GM23338 (cell line): Measurements from ENCODE around the gene WARS2. TPM values are rescaled to one million over a fixed set of nuclear protein-coding genes. Genes with fewer than 3 reads are reported as not detected.
A peak's percentile ranks its signal among the peaks of the same experiment; 100 is the strongest.

Source experiments
- ATAC-seq: fragments of 200-7000 bp; cut with Tn5 transposase; 3 replicates; pipeline ENCODE4 v1.9.1; 2020
- DNase-seq: peaks from one replicate; pipeline ENCODE4 v3.0.0-alpha.2; 2015; ENCODE audit warnings: low spot score
- H2AFZ ChIP-seq: fragments of 200-600 bp; sonication (generic); 2 replicates; pipeline ENCODE4 v1.8.0; 2016; ENCODE audit warnings: antibody characterized with exemption, mild to moderate bottlenecking, moderate library complexity
- H3F3A ChIP-seq: fragments of 200-600 bp; sonication (generic); replicated peaks from 2 replicates; pipeline ENCODE4 v1.8.0; 2017; ENCODE audit warnings: antibody characterized with exemption, mixed run types, low read depth
- H3K27ac ChIP-seq: fragments of 200-600 bp; sonication (generic); 2 replicates; pipeline ENCODE4 v1.6.1; 2016; ENCODE audit warnings: low read depth
- H3K27me3 ChIP-seq: fragments of 200-600 bp; sonication (generic); 2 replicates; pipeline ENCODE4 v1.8.0; 2016; ENCODE audit warnings: mild to moderate bottlenecking, mixed run types, moderate library complexity; ENCODE audit not compliant: insufficient read depth
- H3K36me3 ChIP-seq: fragments of 200-600 bp; sonication (generic); 2 replicates; pipeline ENCODE4 v1.8.0; 2016; ENCODE audit warnings: mild to moderate bottlenecking; ENCODE audit not compliant: insufficient read depth
- H3K4me1 ChIP-seq: fragments of 200-600 bp; sonication (generic); 2 replicates; pipeline ENCODE4 v1.8.0; 2016; ENCODE audit warnings: mild to moderate bottlenecking, moderate library complexity; ENCODE audit not compliant: insufficient read depth
- H3K4me2 ChIP-seq: fragments of 200-600 bp; sonication (generic); 2 replicates; pipeline ENCODE4 v1.7.1; 2017; ENCODE audit warnings: mixed run types
- H3K4me3 ChIP-seq: fragments of 200-600 bp; sonication (generic); 2 replicates; pipeline ENCODE4 v1.6.1; 2016; ENCODE audit warnings: mixed run types
- H3K79me2 ChIP-seq: fragments of 200-600 bp; sonication (generic); replicated peaks from 2 replicates; pipeline ENCODE4 v1.8.0; 2017; ENCODE audit warnings: mild to moderate bottlenecking; ENCODE audit not compliant: insufficient read depth
- H3K9me2 ChIP-seq: fragments of 200-600 bp; sonication (generic); 2 replicates; pipeline ENCODE4 v1.8.0; 2017; ENCODE audit not compliant: insufficient read depth
- H4K20me1 ChIP-seq: fragments of 200-600 bp; sonication (generic); replicated peaks from 2 replicates; pipeline ENCODE4 v1.8.0; 2017; ENCODE audit warnings: mild to moderate bottlenecking; ENCODE audit not compliant: insufficient read depth
- H3K27ac Mint-ChIP-seq: 2 replicates; pipeline ENCODE4 v1.8.0; 2020; ENCODE audit warnings: inconsistent platforms, mild to moderate bottlenecking, moderate library complexity, mixed read lengths
- H3K27me3 Mint-ChIP-seq: 3 replicates; pipeline ENCODE4 v1.8.0; 2022; ENCODE audit warnings: low read depth, mild to moderate bottlenecking, moderate library complexity, mixed read lengths, inconsistent platforms; ENCODE audit not compliant: insufficient read depth, poor library complexity
- H3K36me3 Mint-ChIP-seq: 3 replicates; pipeline ENCODE4 v1.8.0; 2021; ENCODE audit warnings: low read depth, mild to moderate bottlenecking, inconsistent platforms, moderate library complexity, mixed read lengths
- H3K4me1 Mint-ChIP-seq: 3 replicates; pipeline ENCODE4 v1.8.0; 2020; ENCODE audit warnings: mild to moderate bottlenecking, inconsistent platforms, mixed read lengths
- H3K4me3 Mint-ChIP-seq: 3 replicates; pipeline ENCODE4 v1.8.0; 2021; ENCODE audit warnings: moderate library complexity, mild to moderate bottlenecking, inconsistent platforms, mixed read lengths
- H3K9me3 Mint-ChIP-seq: 3 replicates; pipeline ENCODE4 v1.8.0; 2020; ENCODE audit warnings: moderate library complexity, mild to moderate bottlenecking, inconsistent platforms, mixed read lengths
- CREB1 ChIP-seq: fragments of 250-450 bp; sonication (Bioruptor Pico); IDR thresholded peaks from 2 replicates; pipeline ENCODE4 v1.5.0; 2020; ENCODE audit warnings: low read depth, mild to moderate bottlenecking, moderate library complexity
- EZH2 ChIP-seq: fragments of 200-600 bp; sonication (generic); IDR thresholded peaks from one replicate; pipeline ENCODE4 v1.8.0; 2017; ENCODE audit warnings: antibody characterized with exemption, mild to moderate bottlenecking, low read depth; ENCODE audit not compliant: unreplicated experiment
- EZH2phosphoT487 ChIP-seq: fragments of 200-600 bp; sonication (generic); IDR thresholded peaks from one replicate; pipeline ENCODE4 v1.8.1; 2018; ENCODE audit warnings: antibody characterized with exemption; ENCODE audit not compliant: unreplicated experiment
- POLR2AphosphoS5 ChIP-seq: IDR thresholded peaks from 2 replicates; pipeline ENCODE4 v1.6.1; 2016; ENCODE audit warnings: antibody characterized with exemption, low read depth
- STAT1 ChIP-seq: IDR thresholded peaks from one replicate; pipeline ENCODE4 v1.6.1; 2016; ENCODE audit warnings: antibody characterized with exemption; ENCODE audit not compliant: unreplicated experiment
- ZNF114 ChIP-seq: fragments of 250-450 bp; sonication (Bioruptor Pico); IDR thresholded peaks from 2 replicates; pipeline ENCODE4 v1.5.0; 2020; ENCODE audit warnings: mild to moderate bottlenecking, moderate library complexity
- ZNF331 ChIP-seq: fragments of 250-450 bp; sonication (Bioruptor Pico); IDR thresholded peaks from 2 replicates; pipeline ENCODE4 v1.5.0; 2020; ENCODE audit warnings: low read depth, mild to moderate bottlenecking, moderate library complexity
- polyA plus RNA-seq: library from polyadenylated mRNA; unstranded; fragments of >200 nt; fragmentation: Nextera tagmentation; extraction: Ambion mirVana; gene quantifications from 2 replicates; pipeline ENCODE4 v1.2.1, GENCODE V29; 2016
- total RNA-seq: library from RNA; depleted of rRNA; stranded (reverse); fragments of >200 nt; shearing (Covaris generic); gene quantifications from 2 replicates; pipeline ENCODE4 v1.2.3, GENCODE V29; 2014
- TF ChIP-seq, protein P1 (sequence below), 2 experiments: fragments of 200-600 bp in 1 of 2; sonication (generic) in 1 of 2; conservative IDR thresholded peaks; 2 replicates each; pipeline versions ENCODE4 v1.5.1 to v1.6.1; 2016 to 2017; ENCODE audit warnings: antibody characterized with exemption in 2 of 2, low read depth in 2 of 2, mild to moderate bottlenecking in 2 of 2, moderate library complexity in 1 of 2
- TF ChIP-seq, protein P2 (sequence below): IDR thresholded peaks from 2 replicates; pipeline ENCODE4 v1.6.1; 2016; ENCODE audit warnings: antibody characterized with exemption

WARS2 gene
- total and polyA plus RNA-seq, 2 experiments from 2014 or later, result 6.4 to 12.6 TPM

DNA sequence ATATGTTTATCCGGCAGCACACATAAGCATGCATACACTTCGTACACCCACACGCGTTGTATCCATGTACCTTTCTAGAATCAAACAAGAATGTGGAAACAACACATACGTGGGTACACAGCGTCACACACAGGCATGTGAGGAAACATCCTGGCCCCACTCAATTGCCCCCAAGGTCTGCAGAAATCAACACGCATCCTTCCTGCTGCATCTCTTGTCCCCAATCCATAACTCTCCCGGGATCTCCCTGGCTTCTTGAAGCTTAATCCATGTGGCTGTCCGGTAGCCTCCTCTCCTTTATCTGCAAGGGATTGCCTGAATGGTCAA is 146.8 kb downstream of the WARS2 start (continued):
- TF ChIP-seq, protein P1, sequence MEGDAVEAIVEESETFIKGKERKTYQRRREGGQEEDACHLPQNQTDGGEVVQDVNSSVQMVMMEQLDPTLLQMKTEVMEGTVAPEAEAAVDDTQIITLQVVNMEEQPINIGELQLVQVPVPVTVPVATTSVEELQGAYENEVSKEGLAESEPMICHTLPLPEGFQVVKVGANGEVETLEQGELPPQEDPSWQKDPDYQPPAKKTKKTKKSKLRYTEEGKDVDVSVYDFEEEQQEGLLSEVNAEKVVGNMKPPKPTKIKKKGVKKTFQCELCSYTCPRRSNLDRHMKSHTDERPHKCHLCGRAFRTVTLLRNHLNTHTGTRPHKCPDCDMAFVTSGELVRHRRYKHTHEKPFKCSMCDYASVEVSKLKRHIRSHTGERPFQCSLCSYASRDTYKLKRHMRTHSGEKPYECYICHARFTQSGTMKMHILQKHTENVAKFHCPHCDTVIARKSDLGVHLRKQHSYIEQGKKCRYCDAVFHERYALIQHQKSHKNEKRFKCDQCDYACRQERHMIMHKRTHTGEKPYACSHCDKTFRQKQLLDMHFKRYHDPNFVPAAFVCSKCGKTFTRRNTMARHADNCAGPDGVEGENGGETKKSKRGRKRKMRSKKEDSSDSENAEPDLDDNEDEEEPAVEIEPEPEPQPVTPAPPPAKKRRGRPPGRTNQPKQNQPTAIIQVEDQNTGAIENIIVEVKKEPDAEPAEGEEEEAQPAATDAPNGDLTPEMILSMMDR (conservative IDR thresholded peaks at IDR 0.05; ENCODE audit: low read depth in 2 of 2), result peak; percentile 10 to 41; a peak in 2 of 4 replicates
- TF ChIP-seq STAT1 (no peak), CREB1 (CRISPR knock-in tag) (no peak), EZH2phosphoT487 (no peak), ZNF331 (CRISPR knock-in tag) (no peak), POLR2AphosphoS5 (no peak), EZH2 (peak; percentile 77), ZNF114 (CRISPR knock-in tag) (no peak)
- TF ChIP-seq, protein P2, sequence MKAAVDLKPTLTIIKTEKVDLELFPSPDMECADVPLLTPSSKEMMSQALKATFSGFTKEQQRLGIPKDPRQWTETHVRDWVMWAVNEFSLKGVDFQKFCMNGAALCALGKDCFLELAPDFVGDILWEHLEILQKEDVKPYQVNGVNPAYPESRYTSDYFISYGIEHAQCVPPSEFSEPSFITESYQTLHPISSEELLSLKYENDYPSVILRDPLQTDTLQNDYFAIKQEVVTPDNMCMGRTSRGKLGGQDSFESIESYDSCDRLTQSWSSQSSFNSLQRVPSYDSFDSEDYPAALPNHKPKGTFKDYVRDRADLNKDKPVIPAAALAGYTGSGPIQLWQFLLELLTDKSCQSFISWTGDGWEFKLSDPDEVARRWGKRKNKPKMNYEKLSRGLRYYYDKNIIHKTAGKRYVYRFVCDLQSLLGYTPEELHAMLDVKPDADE, result no peak

DNA sequence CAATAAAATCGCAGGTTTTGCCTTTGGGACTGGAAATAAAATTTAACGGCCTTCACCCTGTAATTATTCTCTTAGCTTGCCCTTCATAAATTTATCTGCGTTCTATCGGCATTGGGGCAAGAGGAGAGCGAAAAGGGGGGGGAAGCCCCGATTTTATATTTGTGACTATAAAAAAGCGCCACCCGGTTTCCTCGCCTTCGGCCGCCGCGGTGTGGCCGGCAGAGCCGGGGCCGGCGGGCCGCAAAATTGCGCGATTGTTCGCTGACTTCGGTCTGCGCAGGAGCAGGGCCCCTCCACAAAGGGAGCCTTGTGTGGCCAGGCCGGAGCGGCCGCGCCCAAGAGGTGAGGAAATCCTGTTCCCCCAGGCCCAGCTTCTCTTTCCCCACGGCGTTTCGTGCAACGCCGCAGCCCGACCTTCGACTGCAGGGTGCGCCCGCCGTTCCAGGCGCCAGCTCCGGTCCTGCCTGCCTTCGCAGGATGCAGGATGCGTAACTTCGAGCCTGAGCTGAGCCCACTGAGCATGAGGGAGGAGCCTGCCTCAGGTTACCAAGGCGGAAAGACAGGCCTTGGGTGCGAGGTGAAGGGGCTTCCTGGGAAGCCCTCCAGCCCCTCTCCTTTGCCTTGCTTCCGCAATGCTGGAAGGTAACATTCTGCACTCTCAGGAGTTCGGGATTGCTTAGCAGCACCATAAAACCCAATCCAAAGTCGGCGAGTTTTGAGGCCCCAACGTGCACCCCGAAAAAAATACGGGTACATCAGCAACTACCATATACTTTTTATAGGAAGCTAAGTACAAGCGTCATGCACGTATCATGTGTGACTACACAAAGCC is 147.4 kb downstream of the WARS2 start:
- Histone ChIP-seq H3K27me3 (peaks cover 100% of the 10 kb centered on the region), H3F3A (peaks cover 11% of the 10 kb centered on the region), H2AFZ (peak overlapping the region; percentile 25; the same call in 1 of the 2 replicates), H3K36me3 (no peaks in the 10 kb centered on the region), H3K27ac (no peak overlapping the region), H3K9me2 (no peaks in the 10 kb centered on the region), H3K4me2 (peak overlapping the region; percentile 74), H4K20me1 (no peaks in the 10 kb centered on the region; the same call in none of the 2 replicates), H3K4me1 (peaks cover 51% of the 10 kb centered on the region), H3K4me3 (peak overlapping the region; percentile 59), H3K79me2 (no peaks in the 10 kb centered on the region)
- peaks cover 100% of the 10 kb centered on the region for H3K27me3 Mint-ChIP-seq
- H3K4me1 Mint-ChIP-seq, result peaks cover 50% of the 10 kb centered on the region
- DNase-seq (peak; percentile 66), ATAC-seq (peak; percentile 21)
- no peaks in the 10 kb centered on the region for H3K36me3 Mint-ChIP-seq
- no peak overlapping the region for H3K27ac Mint-ChIP-seq
- TF ChIP-seq EZH2phosphoT487, result peak; percentile 72
- TF ChIP-seq EZH2, result peak; percentile 95
- TF ChIP-seq, protein P1 (conservative IDR thresholded peaks at IDR 0.05; ENCODE audit: low read depth in 2 of 2), result no peak
- no peaks in the 10 kb centered on the region; the same call in 2 of the 3 replicates for H3K9me3 Mint-ChIP-seq
- peak overlapping the region; percentile 48 for H3K4me3 Mint-ChIP-seq
